Measurements from ENCODE around the gene CDX2.

DNA sequence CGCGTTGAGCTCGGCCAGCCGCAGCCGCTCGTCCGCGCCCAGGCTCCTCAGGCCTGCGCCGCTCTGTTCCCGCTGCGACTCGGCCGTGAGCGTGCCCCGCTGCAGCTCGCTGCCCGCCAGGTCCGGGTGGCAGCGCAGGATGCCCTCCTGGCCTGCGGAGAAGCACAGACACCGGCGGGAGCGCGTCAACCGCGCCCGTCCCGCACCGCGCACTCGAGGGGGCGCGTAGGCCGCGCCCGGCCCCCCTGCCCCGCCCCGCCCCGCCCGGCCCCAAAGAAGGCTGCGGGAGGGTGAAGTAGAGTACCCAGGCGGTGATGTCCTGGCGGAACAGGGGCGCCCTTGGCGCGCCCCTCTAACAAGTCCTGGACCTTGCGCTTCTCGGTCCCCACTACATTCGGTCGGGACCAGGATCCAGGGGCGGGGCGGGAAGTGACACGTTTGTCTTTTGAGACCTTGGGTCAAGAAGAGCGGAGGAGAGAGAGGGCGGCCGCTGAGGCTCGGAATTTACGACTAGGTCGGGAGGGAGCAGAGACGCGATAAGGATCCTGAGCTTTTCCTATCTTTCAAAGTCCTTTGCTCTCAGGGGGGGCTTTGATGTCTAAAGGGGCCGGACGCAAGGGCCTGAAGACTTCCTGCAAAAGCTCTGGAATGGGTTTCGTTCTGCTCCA, 9.3 kb upstream of the CDX2 start:
- TF ChIP-seq POLR2A (IDR thresholded peaks at IDR 0.05) = peak; percentile 69
- TF ChIP-seq, protein P1, sequence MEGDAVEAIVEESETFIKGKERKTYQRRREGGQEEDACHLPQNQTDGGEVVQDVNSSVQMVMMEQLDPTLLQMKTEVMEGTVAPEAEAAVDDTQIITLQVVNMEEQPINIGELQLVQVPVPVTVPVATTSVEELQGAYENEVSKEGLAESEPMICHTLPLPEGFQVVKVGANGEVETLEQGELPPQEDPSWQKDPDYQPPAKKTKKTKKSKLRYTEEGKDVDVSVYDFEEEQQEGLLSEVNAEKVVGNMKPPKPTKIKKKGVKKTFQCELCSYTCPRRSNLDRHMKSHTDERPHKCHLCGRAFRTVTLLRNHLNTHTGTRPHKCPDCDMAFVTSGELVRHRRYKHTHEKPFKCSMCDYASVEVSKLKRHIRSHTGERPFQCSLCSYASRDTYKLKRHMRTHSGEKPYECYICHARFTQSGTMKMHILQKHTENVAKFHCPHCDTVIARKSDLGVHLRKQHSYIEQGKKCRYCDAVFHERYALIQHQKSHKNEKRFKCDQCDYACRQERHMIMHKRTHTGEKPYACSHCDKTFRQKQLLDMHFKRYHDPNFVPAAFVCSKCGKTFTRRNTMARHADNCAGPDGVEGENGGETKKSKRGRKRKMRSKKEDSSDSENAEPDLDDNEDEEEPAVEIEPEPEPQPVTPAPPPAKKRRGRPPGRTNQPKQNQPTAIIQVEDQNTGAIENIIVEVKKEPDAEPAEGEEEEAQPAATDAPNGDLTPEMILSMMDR (IDR thresholded peaks at IDR 0.05) = no peak
